ENCODE measurements around the gene TNC.

DNA sequence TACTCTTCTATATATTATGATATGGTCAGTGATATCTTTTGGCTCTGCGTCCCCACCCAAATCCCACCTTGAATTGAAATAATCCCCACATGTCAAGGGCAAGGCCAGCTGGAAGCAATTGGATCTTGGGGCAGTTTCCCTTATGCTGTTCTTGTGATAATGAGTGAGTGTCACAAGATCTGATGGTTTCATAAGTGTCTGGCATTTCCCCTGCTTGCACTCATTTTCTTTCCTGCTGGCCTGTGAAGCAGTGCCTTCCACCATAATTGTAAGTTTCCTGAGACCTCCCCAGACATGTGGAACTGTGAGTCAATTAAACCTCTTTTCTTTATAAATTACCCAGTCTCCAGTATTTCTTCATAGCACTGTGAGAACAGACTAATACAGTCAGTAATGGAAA is 45.0 kb upstream of the TNC start:
- TF ChIP-seq EP300 (IDR thresholded peaks at IDR 0.05) (no peak), POLR2A (IDR thresholded peaks at IDR 0.05) (no peak)
- TF ChIP-seq, protein P1, sequence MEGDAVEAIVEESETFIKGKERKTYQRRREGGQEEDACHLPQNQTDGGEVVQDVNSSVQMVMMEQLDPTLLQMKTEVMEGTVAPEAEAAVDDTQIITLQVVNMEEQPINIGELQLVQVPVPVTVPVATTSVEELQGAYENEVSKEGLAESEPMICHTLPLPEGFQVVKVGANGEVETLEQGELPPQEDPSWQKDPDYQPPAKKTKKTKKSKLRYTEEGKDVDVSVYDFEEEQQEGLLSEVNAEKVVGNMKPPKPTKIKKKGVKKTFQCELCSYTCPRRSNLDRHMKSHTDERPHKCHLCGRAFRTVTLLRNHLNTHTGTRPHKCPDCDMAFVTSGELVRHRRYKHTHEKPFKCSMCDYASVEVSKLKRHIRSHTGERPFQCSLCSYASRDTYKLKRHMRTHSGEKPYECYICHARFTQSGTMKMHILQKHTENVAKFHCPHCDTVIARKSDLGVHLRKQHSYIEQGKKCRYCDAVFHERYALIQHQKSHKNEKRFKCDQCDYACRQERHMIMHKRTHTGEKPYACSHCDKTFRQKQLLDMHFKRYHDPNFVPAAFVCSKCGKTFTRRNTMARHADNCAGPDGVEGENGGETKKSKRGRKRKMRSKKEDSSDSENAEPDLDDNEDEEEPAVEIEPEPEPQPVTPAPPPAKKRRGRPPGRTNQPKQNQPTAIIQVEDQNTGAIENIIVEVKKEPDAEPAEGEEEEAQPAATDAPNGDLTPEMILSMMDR (IDR thresholded peaks at IDR 0.05), result no peak

Data from stomach (tissue), 4 donors.